HL-60 (cell line): ENCODE measurements around the gene COA4.

Experiments used
- POLR2AphosphoS5 ChIP-seq: IDR thresholded peaks from 2 replicates; pipeline ENCODE4 v1.6.1; 2012; ENCODE audit warnings: low read depth
- TF ChIP-seq, protein P1 (sequence below): IDR thresholded peaks from one replicate; pipeline ENCODE4 v1.5.1; 2011; ENCODE audit warnings: low read length, control low read depth, inconsistent platforms; ENCODE audit not compliant: insufficient read depth
- TF ChIP-seq, protein P2 (sequence below): IDR thresholded peaks from 2 replicates; pipeline ENCODE4 v1.6.1; 2012; ENCODE audit warnings: low read depth; ENCODE audit not compliant: insufficient replicate concordance

- TF ChIP-seq, protein P1, sequence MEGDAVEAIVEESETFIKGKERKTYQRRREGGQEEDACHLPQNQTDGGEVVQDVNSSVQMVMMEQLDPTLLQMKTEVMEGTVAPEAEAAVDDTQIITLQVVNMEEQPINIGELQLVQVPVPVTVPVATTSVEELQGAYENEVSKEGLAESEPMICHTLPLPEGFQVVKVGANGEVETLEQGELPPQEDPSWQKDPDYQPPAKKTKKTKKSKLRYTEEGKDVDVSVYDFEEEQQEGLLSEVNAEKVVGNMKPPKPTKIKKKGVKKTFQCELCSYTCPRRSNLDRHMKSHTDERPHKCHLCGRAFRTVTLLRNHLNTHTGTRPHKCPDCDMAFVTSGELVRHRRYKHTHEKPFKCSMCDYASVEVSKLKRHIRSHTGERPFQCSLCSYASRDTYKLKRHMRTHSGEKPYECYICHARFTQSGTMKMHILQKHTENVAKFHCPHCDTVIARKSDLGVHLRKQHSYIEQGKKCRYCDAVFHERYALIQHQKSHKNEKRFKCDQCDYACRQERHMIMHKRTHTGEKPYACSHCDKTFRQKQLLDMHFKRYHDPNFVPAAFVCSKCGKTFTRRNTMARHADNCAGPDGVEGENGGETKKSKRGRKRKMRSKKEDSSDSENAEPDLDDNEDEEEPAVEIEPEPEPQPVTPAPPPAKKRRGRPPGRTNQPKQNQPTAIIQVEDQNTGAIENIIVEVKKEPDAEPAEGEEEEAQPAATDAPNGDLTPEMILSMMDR = no peak
- no peak for TF ChIP-seq POLR2AphosphoS5
- TF ChIP-seq, protein P2, sequence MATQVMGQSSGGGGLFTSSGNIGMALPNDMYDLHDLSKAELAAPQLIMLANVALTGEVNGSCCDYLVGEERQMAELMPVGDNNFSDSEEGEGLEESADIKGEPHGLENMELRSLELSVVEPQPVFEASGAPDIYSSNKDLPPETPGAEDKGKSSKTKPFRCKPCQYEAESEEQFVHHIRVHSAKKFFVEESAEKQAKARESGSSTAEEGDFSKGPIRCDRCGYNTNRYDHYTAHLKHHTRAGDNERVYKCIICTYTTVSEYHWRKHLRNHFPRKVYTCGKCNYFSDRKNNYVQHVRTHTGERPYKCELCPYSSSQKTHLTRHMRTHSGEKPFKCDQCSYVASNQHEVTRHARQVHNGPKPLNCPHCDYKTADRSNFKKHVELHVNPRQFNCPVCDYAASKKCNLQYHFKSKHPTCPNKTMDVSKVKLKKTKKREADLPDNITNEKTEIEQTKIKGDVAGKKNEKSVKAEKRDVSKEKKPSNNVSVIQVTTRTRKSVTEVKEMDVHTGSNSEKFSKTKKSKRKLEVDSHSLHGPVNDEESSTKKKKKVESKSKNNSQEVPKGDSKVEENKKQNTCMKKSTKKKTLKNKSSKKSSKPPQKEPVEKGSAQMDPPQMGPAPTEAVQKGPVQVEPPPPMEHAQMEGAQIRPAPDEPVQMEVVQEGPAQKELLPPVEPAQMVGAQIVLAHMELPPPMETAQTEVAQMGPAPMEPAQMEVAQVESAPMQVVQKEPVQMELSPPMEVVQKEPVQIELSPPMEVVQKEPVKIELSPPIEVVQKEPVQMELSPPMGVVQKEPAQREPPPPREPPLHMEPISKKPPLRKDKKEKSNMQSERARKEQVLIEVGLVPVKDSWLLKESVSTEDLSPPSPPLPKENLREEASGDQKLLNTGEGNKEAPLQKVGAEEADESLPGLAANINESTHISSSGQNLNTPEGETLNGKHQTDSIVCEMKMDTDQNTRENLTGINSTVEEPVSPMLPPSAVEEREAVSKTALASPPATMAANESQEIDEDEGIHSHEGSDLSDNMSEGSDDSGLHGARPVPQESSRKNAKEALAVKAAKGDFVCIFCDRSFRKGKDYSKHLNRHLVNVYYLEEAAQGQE = no peak
These were observed 46.4 kb downstream of the COA4 start for GRCh38 chr11:73830261-73830660.
